GM12878 (cell line): ENCODE measurements around the gene AMPH.

Experiments used
- GABPA ChIP-seq: IDR thresholded peaks from 2 replicates; pipeline ENCODE4 v1.6.1; 2014; ENCODE audit warnings: antibody characterized with exemption, low read depth, mild to moderate bottlenecking, inconsistent platforms
- MEF2A ChIP-seq: IDR thresholded peaks from 2 replicates; pipeline ENCODE4 v1.6.1; 2011; ENCODE audit warnings: low read depth, mild to moderate bottlenecking, low read length, moderate library complexity; ENCODE audit not compliant: insufficient read depth
- RFX5 ChIP-seq: IDR thresholded peaks from 2 replicates; pipeline ENCODE4 v1.6.1; 2011; ENCODE audit warnings: low read depth, low read length, improper control_type of control experiment
- TCF12 ChIP-seq: IDR thresholded peaks from 2 replicates; pipeline ENCODE4 v1.6.1; 2011; ENCODE audit warnings: low read depth, mild to moderate bottlenecking, low read length
- TF ChIP-seq, protein P1 (sequence below), 3 experiments: IDR thresholded peaks in 2 of 3; conservative IDR thresholded peaks in 1 of 3; 2 replicates each; pipeline ENCODE4 v1.5.1; 2011; ENCODE audit warnings: low read depth in 3 of 3, low read length in 3 of 3, mild to moderate bottlenecking in 3 of 3, control low read depth in 2 of 3, moderate library complexity in 2 of 3, inconsistent platforms in 1 of 3, mixed read lengths in 1 of 3; ENCODE audit not compliant: control insufficient read depth in 2 of 3, insufficient read depth in 1 of 3; ENCODE audit errors: extremely low read depth in 1 of 3
- TF ChIP-seq, protein P2 (sequence below): fragments of 450-650 bp; conservative IDR thresholded peaks from 2 replicates; pipeline ENCODE4 v1.6.1; 2017; ENCODE audit warnings: mild to moderate bottlenecking, moderate library complexity

DNA sequence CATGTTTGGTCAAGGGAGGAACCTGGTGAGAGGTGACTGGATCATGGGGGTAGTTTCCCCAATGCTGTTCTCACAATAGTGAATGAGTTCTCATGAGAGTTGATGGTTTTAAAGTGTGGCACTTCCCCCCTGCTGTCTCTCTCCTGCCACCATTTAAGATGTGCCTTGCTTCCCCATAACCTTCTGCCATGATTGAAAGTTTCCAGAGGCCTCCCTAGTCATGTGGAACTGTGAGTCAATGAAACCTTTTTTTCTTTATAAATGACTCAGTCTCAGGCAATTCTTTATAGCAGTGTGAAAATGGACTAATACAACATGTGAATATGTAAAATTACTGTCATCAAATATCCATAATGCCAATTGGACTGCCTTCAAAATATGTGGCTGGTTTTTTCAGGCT lies 192.2 kb downstream of the AMPH start:
- TF ChIP-seq, protein P1, sequence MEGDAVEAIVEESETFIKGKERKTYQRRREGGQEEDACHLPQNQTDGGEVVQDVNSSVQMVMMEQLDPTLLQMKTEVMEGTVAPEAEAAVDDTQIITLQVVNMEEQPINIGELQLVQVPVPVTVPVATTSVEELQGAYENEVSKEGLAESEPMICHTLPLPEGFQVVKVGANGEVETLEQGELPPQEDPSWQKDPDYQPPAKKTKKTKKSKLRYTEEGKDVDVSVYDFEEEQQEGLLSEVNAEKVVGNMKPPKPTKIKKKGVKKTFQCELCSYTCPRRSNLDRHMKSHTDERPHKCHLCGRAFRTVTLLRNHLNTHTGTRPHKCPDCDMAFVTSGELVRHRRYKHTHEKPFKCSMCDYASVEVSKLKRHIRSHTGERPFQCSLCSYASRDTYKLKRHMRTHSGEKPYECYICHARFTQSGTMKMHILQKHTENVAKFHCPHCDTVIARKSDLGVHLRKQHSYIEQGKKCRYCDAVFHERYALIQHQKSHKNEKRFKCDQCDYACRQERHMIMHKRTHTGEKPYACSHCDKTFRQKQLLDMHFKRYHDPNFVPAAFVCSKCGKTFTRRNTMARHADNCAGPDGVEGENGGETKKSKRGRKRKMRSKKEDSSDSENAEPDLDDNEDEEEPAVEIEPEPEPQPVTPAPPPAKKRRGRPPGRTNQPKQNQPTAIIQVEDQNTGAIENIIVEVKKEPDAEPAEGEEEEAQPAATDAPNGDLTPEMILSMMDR (IDR thresholded peaks at IDR 0.05 in 2 of 3, conservative IDR thresholded peaks at IDR 0.05 in 1 of 3; ENCODE audit: control insufficient read depth in 2 of 3, extremely low read depth in 1 of 3, insufficient read depth in 1 of 3, low read depth in 3 of 3, low read length in 3 of 3), result no peak
- TF ChIP-seq, protein P2, sequence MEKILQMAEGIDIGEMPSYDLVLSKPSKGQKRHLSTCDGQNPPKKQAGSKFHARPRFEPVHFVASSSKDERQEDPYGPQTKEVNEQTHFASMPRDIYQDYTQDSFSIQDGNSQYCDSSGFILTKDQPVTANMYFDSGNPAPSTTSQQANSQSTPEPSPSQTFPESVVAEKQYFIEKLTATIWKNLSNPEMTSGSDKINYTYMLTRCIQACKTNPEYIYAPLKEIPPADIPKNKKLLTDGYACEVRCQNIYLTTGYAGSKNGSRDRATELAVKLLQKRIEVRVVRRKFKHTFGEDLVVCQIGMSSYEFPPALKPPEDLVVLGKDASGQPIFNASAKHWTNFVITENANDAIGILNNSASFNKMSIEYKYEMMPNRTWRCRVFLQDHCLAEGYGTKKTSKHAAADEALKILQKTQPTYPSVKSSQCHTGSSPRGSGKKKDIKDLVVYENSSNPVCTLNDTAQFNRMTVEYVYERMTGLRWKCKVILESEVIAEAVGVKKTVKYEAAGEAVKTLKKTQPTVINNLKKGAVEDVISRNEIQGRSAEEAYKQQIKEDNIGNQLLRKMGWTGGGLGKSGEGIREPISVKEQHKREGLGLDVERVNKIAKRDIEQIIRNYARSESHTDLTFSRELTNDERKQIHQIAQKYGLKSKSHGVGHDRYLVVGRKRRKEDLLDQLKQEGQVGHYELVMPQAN, result no peak
- no peak for TF ChIP-seq GABPA
- no peak for TF ChIP-seq TCF12
- TF ChIP-seq MEF2A, result no peak
- no peak for TF ChIP-seq RFX5
